Thyroid gland (tissue), 4 donors: ENCODE results near the gene NID2. TPM values are rescaled to one million over a fixed set of nuclear protein-coding genes. Genes with fewer than 3 reads are reported as not detected.
A peak's percentile ranks its signal among the peaks of the same experiment; 100 is the strongest.

Source experiments
- DNase-seq, 2 donors: peaks; one replicate each; pipeline ENCODE4 v3.0.0-alpha.2; 2019
- H3K27ac ChIP-seq, 3 donors: fragments of 200-600 bp; sonication (generic); 1 replicate in 2 of 3; 2 replicates in 1 of 3; pipeline ENCODE4 v1.5.1; 2016 to 2019; ENCODE audit warnings: mild to moderate bottlenecking in 1 of 3, moderate library complexity in 1 of 3
- H3K27me3 ChIP-seq: fragments of 200-600 bp; sonication (generic); one replicate; pipeline ENCODE4 v1.5.1; 2019
- H3K36me3 ChIP-seq, 2 donors: fragments of 200-600 bp; sonication (generic); one replicate each; pipeline ENCODE4 v1.5.1; 2016 to 2019
- H3K4me1 ChIP-seq, 2 donors: fragments of 200-600 bp; sonication (generic); one replicate each; pipeline ENCODE4 v1.5.1; 2017 to 2019
- H3K4me3 ChIP-seq, 3 donors: fragments of 200-600 bp; sonication (generic); replicated peaks in 1 of 3; 1 replicate in 2 of 3; 2 replicates in 1 of 3; pipeline ENCODE4 v1.5.1; 2016; ENCODE audit warnings: mild to moderate bottlenecking in 1 of 3
- H3K9me3 ChIP-seq: fragments of 200-600 bp; sonication (generic); one replicate; pipeline ENCODE4 v1.5.1; 2017
- POLR2A ChIP-seq, 2 donors: fragments of 450-650 bp; IDR thresholded peaks; one replicate each; pipeline ENCODE4 v1.6.1; 2017; ENCODE audit warnings: antibody characterized with exemption in 2 of 2, mild to moderate bottlenecking in 2 of 2, moderate library complexity in 1 of 2
- WGBS, 2 donors: methylation state at CpG; one replicate each; pipeline ENCODE4 v1.1.5; 2017; 5-methylcytosine and 5-hydroxymethylcytosine counted together
- intact Hi-C: fragments of 100-400 bp; cut with DNase I; formaldehyde crosslinking; loops from one replicate; pipeline ENCODE4 v1.15.1; 2023
- total RNA-seq, 4 donors: library from RNA; depleted of rRNA; stranded (reverse); fragments of >200 nt; gene quantifications; one replicate each; pipeline ENCODE4 v1.2.3, GENCODE V29; 2016
- TF ChIP-seq, protein P1 (sequence below), 6 experiments: fragments of 200-600 bp in 3 of 6; fragments of 450-650 bp in 3 of 6; sonication (generic) in 3 of 6; IDR thresholded peaks; one replicate each; pipeline ENCODE4 v1.5.1; 2016 to 2019; ENCODE audit warnings: antibody characterized with exemption in 6 of 6, mild to moderate bottlenecking in 2 of 6, inconsistent platforms in 1 of 6, moderate library complexity in 1 of 6

NID2 gene
- total RNA-seq, 4 donors from 2014 or later = 115 to 207 (median 130) TPM

DNA sequence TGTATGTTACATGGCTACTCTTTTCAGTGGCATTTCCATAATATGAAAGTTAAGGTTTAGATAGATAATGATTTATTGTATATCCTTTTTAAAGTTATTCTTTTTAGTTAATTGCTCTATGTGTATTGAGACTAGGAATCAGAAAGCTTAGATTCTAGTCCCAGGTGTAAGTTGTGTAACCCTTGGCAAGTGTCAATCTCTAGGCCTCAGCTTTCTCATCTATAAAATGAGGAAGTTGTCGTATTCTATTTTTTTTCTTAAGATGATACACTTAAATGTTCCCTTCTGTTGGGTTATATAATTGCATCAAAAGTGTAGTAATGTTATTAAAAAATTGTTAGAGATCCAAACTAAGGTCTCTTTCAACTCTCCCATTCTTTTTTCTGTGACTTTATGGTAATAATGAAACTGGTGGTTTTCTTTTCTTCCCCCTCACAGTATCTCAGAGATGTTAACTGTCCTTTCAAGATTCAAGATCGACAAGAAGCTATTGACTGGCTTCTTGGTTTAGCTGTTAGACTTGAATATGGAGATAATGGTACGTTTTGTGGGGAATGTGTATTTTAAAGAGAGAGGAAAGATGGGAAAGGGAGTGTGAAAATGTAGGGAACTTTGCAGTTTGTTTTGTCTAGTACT is 75.5 kb downstream of the NID2 start:
- WGBS, 2 donors = 81 to 85% methylated on average over 3 of the region's 3 CpGs
- no peak for DNase-seq
- Histone ChIP-seq H3K4me1 (peaks cover 4 to 14% of the 10 kb centered on the region in 2 donors), H3K9me3 (no peaks in the 10 kb centered on the region), H3K27me3 (no peaks in the 10 kb centered on the region), H3K4me3 (no peak overlapping the region), H3K27ac (no peak overlapping the region), H3K36me3 (peaks cover 0 to 25% of the 10 kb centered on the region in 2 donors)
- no peak for TF ChIP-seq POLR2A (IDR thresholded peaks at IDR 0.05)
- TF ChIP-seq, protein P1, sequence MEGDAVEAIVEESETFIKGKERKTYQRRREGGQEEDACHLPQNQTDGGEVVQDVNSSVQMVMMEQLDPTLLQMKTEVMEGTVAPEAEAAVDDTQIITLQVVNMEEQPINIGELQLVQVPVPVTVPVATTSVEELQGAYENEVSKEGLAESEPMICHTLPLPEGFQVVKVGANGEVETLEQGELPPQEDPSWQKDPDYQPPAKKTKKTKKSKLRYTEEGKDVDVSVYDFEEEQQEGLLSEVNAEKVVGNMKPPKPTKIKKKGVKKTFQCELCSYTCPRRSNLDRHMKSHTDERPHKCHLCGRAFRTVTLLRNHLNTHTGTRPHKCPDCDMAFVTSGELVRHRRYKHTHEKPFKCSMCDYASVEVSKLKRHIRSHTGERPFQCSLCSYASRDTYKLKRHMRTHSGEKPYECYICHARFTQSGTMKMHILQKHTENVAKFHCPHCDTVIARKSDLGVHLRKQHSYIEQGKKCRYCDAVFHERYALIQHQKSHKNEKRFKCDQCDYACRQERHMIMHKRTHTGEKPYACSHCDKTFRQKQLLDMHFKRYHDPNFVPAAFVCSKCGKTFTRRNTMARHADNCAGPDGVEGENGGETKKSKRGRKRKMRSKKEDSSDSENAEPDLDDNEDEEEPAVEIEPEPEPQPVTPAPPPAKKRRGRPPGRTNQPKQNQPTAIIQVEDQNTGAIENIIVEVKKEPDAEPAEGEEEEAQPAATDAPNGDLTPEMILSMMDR (IDR thresholded peaks at IDR 0.05) = no peak
- intact Hi-C loops = loop anchor here (10.0 kb wide), 1 partner anchor 51 kb away; no protein-coding TSS in a partner anchor

DNA sequence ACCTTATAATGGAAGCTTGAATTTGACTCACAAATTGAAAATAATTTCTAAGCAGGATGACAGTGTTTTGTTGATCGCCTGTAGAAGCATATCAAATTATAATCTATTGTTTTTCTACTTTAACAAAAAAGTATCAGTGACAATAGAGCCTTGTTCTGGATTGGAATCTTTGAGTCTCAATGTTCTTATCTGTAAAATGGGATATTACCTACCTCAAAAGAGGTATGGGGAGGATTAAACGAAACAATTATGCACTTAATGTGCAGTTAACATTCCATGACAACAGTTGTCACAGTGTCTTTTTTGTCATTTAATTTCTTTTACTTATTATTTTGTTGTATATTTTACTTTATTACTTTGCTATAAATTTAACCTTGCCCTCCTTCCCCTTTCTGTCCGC is 78.4 kb downstream of the NID2 start:
- intact Hi-C loops = loop anchor here (10.0 kb wide), 1 partner anchor 54 kb away; no protein-coding TSS in a partner anchor
- Histone ChIP-seq H3K4me3 (no peak overlapping the region), H3K9me3 (no peaks in the 10 kb centered on the region), H3K36me3 (peaks cover 0 to 23% of the 10 kb centered on the region in 2 donors), H3K27ac (no peak overlapping the region), H3K27me3 (no peaks in the 10 kb centered on the region), H3K4me1 (peaks cover 4 to 14% of the 10 kb centered on the region in 2 donors)
- no peak for TF ChIP-seq POLR2A (IDR thresholded peaks at IDR 0.05)
- TF ChIP-seq, protein P1 (IDR thresholded peaks at IDR 0.05) = no peak
- WGBS, 2 donors = 73 to 76% methylated on average over 3 of the region's 3 CpGs
- DNase-seq = no peak

DNA sequence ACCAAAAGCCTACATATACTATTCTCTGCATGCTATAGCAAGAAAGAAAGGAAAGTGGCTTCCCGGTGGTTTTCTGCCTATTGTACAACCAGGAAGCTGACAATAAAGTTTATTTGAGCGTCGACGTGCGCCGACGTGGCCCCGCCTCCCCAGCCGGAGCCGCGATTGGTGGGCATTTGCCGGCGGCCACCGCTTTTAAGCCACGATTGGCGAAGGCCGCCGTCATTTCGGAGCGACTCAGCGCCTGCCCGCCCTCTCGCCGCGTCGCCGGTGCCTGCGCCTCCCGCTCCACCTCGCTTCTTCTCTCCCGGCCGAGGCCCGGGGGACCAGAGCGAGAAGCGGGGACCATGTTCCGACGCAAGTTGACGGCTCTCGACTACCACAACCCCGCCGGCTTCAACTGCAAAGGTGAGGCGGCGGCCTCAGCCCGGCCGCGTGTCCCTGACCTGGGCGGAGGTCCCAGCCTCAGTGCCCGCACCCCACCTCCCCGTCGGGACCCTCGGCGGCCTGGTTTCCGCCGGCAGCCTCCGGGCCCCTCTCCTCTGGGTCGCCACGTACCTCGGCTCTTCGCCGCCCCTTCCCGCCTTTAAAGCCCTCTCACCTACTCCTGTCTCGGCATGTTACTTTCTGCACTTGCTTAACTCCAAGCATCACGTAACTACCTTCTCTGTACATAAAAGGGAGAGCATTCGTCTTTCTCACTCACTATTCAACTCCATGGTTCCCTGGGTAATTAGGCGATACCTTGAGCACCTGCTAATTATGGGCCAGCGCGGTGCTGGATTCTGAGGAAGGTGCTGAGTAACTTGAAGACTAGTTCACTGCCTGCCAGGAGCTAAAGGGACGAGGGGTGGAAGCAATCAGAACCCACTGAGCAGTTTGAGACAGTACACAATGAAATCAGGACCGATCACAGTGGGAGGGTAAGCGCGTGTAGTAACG is 79.3 kb downstream of the NID2 start, which contains the start of gene RTRAF:
Gene RTRAF (plus strand): TSS at position 254 of the 942 bp plus-strand sequence. CDS start 94 bp downstream, at position 348.
- Histone ChIP-seq H3K27ac (peak within 1 kb of the TSS; percentile 48 to 88 (median 71)), H3K4me1 (peaks cover 4 to 14% of the 10 kb centered on the region in 2 donors), H3K27me3 (no peaks in the 10 kb centered on the region), H3K36me3 (peaks cover 0 to 14% of the 10 kb centered on the region in 2 donors), H3K9me3 (no peaks in the 10 kb centered on the region), H3K4me3 (peak within 1 kb of the TSS; percentile 56 to 100 (median 96))
- TF ChIP-seq, protein P1 (IDR thresholded peaks at IDR 0.05) = no peak
- TF ChIP-seq POLR2A (IDR thresholded peaks at IDR 0.05) = peak in 1 of 2 donors; percentile 90
- intact Hi-C loops = loop anchor here (10.0 kb wide), 1 partner anchor 55 kb away; no protein-coding TSS in a partner anchor
- peak; percentile 93 to 94 for DNase-seq
- 1% methylated on average over 30 to 55 of the region's 72 CpGs for WGBS, 2 donors

DNA sequence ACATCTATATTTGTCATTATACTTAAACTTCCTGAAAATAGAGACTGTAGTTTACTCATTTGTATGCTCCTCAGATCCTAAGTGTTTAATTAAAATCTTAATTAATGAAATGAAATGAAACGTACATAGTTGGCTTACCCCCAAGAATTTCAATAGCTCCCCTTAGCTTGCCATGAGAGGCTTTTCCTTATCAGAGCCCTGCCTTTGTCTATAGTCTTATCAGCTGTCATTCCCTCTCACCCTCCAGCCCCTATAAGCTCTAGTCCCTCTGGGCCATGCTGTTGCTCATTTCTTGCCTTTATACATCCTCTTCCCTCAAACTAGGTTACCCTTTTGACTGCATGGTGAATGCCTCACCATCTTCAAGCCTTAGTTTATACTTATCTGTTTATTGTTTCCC is 80.6 kb downstream of the NID2 start:
- no peaks in the 10 kb centered on the region for H3K27me3 ChIP-seq
- H3K27ac ChIP-seq = no peak overlapping the region
- peaks cover 4 to 14% of the 10 kb centered on the region in 2 donors for H3K4me1 ChIP-seq
- H3K9me3 ChIP-seq = no peaks in the 10 kb centered on the region
- intact Hi-C loops = no loop called here
- DNase-seq = no peak
- H3K4me3 ChIP-seq = no peak overlapping the region
- WGBS, 2 donors = 67 to 76% methylated on average over 1 of the region's 1 CpG
- TF ChIP-seq POLR2A (IDR thresholded peaks at IDR 0.05) = no peak
- TF ChIP-seq, protein P1 (IDR thresholded peaks at IDR 0.05) = no peak
- H3K36me3 ChIP-seq = peaks cover 0 to 9% of the 10 kb centered on the region in 2 donors
